HG03196 (cell line): ENCODE measurements around the gene SLC38A4.

Experiments
- ATAC-seq: cut with Tn5 transposase; IDR thresholded peaks from one replicate; pipeline ENCODE4 v1.9.1; 2021; ENCODE audit not compliant: unreplicated experiment

SLC38A4 gene

DNA sequence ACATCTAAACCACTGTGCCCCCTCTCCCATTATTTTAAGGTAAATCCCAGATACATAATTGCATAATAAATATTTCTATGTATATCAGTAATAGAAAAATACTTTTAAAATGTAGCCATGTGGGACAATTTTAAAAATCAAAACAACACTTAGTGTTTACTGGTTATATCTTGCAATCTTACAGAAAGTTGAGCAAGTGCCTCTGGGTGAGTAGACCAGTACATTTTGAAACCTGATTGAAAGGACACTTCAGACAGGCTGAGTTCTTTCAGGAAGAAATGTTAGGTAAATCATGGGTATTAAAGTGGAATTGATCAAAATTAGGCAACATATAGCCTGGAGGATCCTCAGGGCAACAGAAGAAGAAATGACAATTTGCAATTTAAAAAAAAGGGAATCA lies 7.2 kb downstream of the SLC38A4 start:
- ATAC-seq = no peak

DNA sequence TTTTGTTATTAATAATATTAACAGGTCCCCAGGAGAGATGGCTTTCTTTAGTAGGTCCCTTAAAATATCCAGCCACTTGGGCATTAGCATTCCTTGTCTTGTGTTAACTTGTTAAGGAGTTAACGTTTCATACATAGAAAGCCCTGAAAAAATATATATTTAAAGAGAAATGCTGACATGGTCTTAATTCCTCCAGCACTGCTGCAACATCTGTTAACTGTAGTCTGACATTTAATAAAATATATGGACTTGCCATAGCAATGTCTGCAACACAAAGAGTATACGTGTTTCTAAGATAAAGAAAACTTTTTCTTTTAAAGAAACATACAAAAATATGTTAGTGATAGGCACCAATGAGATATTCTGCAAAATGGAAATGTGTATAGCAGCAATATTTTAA lies 10.0 kb downstream of the SLC38A4 start:
- ATAC-seq = no peak

DNA sequence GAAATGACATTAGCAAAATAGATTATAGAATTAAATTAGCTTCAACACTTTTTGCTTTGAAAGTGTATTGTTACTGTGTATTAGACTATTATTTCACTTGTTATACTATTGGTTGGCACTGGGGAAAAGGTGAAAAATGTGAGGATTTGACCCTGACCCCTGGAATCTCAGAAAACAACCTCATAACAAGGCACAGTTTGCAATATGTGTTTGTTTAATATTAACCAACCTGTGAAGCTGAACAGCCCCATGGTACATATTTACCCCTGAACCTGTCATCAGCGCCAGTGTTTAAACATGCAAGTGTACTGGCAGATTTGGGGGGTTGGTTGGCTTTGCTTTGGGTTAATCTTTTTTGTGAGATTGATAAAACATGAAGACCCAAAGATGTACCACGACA lies 11.7 kb downstream of the SLC38A4 start:
- ATAC-seq = no peak

DNA sequence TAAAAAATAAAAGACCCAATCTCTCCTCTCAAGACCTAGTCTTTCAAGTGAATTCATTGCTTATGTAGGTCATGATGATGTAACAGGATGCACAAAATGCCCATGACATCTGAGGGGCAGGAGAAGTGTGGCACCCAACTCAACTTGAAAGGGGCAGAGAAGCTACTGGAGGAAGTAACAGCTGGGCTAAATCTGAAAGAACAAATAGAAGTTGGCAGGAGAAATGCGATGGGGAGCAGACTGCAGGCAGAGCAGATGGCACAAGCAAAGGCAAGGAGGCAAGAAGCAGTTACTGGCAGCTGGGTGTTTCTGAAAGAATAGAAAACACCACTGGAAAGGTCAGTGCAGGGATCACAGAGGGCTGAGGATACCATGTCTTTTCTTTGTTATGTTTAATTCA lies 14.6 kb downstream of the SLC38A4 start:
- ATAC-seq = no peak

DNA sequence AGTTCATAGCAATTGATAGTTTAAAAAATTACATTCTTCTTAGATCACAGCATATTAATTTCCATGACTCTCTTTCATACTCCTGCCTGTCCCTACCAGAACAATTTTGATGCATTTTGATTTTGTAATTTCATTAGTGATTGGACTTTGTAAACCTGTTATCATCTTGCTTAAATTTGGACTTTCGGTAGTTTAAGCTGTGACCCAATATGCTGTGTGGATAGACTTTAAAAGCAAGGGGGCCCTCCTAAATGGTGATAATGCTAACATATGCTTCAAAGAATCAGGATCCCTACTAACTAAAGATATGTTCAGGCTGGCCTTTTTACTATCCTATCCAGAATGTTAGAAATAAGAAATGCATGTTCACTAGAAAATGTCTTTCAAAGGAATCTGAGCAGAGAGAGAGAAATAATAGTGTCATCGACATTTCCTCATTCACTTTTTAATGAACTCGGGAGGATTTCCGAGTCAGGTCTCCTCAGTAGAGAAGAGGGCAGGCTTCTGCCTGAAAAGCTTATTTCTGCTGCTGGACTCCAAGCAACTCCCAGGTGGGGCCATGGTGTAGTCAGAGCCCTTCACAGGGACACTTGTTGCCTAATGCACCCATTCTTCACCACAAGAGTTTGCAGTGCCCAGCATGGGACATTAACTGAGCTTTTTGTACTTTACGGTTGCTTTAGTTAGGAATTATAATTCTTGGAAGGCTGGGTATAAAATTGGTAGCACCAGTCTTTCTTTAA lies 16.7 kb downstream of the SLC38A4 start:
- ATAC-seq = no peak

DNA sequence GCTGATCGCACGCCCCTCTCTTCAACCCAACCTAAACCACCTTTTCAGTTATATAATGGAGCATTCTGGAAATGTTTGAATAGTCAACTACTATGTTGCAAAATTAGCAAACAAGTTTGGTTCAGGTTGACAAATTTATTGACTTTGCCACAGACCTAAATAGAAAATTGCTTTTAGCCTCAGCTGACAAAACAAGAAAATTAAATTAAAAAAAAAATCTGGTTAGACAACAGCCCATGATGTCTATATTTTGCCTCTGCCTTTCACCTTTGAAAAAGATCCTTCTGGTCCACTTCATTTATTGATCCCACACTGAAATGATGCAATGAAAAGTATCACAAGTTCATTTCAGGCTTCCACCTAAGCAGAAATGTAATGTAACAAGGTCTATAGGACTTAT lies 17.5 kb downstream of the SLC38A4 start:
- ATAC-seq = no peak

DNA sequence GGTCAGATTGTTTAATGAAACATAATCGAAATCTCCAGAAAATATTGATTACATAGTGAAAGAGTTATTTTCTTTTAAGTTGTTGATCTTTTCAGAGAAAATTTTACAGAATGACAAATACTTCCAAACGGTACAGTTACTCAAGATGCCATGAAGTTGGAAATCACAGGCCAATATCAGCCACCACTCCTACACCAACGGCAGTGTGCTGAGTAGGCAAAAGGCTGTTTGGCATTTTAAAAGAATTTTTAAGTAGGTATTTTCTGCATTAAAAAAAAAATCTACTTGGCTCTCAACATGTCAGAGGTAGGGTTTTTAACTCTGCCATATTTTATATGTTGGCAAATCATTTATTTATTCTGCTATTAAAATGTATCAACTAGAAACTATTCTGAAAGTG lies 21.7 kb downstream of the SLC38A4 start:
- ATAC-seq = no peak

DNA sequence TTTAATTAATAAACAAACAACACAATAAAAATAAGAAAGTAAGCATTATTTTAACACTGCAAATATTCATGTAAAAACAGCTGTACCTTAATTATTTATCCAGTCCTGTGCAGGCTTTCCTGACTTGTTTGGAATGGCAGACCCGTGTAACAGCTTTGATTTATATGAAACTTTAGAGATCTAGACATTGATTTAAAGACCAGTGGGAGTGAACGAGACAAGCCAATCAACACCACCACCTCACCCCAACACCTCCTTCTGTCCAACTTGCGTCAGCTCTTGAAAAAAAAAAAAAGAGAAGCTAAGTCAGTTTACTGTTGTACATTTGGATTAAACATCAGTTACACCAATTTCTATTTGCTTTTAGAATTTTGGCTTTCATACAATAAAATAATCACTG lies 22.3 kb downstream of the SLC38A4 start:
- ATAC-seq = no peak

DNA sequence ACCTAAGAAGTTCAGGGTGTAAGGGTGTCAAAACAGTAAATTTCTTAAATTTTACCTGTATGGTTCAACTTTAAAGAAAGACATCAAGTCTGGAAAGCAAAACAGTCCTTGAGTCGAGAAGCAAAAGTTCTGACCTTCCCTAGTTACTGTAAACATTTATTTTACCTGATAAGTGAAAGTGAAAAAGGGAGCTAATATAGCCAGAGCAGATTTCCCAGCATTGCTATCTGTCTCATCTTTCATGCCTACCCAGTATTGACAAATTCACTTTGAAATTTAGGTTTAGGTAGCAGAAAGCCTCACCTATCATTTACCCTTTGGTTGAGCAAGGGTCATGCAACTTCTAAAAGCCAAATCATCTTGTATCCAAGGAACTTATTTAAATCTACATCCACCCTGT lies 24.5 kb downstream of the SLC38A4 start:
- no peak for ATAC-seq

DNA sequence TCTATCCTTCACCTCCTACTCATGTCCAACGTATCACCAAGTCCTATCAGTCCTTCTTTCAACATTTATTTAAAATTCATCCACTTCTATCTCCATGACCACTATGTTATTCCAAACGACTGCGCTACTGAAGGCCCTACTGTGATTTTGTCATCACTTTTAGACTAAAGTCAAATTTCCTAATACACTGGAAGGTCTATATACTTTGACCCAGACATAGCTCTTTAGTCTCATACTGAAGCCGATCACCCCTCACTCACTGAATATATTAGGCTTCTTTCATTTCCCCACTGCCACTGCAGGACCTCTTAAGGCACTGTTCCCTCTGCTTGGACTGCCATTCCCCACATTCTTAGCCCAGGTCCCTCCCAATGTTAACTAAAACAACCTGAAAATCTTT lies 25.6 kb downstream of the SLC38A4 start:
- ATAC-seq = no peak

DNA sequence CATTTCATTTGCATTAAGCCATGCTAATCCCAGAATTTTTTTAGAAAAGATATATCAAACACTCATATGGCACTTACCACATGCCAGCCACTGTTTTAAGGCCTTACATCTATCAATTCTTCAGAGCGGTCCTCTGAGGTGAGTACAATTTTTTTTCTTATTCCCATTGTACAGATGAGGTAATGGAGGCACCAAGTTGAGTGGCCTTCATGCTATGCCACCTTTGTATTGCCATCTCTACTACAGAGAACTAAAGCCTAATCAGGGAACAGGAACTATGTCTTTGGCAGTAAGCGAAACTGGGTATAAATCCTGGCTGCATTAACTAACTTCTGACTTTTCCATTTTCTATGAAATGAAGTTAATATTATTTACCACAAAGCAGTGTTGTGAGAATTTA lies 27.1 kb downstream of the SLC38A4 start:
- ATAC-seq = no peak

DNA sequence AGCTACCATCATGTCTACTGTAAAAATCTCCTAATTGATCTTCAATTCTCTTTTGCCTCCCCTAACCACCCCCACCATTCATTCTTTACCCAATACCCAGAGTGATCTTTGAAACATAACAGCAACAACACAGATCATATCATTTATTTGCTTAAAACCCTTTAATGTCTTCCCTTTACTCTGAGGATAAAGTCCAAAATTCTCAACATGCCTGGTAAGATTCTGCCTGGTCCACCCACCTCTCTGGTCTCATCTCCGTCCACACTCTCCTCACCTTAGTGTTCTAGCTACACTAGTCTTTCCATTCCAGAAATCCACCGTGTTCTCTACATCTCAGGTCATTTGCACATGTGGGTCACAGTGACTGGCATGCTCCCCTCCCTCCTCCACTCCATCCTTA lies 27.7 kb downstream of the SLC38A4 start:
- ATAC-seq = no peak

DNA sequence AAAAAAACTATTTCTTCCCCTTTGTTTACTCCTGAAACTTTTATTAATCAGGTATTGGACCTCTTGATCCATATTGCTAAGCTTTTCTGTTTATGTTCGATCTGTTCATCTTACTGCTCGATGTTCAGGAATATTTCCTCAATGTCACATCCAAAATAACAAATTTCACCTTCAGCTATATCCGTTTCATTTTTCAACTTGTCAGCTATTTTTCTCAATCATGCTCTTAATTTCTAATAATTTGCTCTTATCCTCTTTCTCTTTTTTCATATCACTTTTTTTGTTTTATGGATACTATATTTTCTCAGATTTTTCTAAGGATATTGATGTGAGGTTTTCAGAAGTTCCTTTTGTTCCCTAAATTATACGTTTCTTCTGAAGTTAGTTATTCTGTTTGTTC lies 29.8 kb downstream of the SLC38A4 start:
- no peak for ATAC-seq

DNA sequence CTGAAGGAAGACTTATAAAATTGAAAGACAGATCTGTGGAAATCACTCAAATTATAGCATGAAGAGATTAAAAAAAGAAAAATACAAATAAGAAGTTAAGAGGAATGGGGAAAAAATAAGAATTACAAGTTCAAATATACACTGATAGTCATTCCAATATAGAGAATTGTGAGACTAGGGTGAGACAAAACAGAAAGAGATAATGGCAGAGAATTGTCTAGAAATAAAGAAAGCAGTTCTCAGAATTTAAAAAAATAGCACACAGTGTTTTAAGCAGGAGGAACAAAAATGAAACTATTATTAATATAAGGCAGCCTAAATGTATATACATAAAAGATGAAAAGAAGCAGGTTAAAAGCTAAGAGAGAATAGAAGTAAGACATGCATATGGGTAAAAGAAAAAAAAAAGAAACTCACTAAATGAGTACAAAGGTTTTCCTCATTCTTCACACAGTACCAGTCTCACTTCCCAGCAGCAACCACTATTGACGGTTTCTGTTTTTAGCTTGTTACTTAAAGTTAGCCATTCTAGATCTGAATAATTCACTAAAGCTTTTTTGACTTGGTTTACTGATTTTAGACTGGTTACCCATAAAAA lies 31.1 kb downstream of the SLC38A4 start:
- ATAC-seq = peak; percentile 52

DNA sequence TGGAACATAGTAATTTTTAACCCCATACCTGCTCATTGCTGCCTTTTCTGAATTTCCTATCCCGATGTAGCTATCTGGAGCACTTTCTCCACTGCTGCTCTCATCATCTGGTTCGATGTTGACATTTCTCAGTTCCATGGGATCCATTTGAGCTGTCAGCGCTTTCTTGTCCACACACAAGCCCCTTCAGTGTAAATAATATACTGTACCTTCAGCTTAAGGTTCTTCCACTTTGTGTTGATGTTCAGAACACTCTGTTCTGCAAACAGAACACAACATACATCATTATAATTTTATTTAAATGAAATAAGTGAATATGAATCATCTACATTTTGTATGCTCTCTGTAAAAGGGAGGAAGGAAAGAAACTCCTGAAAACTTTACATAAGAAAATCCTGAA lies 32.9 kb downstream of the SLC38A4 start:
- ATAC-seq = no peak

DNA sequence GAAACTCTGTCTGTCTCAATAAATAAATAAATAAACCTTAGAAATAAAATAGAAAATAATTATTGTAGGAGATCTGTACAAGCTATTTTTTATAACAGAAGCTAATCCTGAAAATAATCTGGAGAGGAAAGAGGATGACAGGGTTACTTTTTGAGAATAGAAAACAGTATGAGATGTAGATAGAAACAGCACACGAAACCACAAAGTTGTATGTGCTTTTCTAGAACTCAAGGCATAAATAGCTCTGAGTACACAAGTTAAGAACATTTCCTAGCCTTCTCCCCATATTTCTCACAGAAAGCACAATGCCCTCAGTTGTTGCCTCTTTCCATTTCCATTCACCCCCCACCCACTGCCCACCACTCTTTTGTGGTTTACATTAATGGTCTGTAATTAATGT lies 35.7 kb downstream of the SLC38A4 start:
- no peak for ATAC-seq

DNA sequence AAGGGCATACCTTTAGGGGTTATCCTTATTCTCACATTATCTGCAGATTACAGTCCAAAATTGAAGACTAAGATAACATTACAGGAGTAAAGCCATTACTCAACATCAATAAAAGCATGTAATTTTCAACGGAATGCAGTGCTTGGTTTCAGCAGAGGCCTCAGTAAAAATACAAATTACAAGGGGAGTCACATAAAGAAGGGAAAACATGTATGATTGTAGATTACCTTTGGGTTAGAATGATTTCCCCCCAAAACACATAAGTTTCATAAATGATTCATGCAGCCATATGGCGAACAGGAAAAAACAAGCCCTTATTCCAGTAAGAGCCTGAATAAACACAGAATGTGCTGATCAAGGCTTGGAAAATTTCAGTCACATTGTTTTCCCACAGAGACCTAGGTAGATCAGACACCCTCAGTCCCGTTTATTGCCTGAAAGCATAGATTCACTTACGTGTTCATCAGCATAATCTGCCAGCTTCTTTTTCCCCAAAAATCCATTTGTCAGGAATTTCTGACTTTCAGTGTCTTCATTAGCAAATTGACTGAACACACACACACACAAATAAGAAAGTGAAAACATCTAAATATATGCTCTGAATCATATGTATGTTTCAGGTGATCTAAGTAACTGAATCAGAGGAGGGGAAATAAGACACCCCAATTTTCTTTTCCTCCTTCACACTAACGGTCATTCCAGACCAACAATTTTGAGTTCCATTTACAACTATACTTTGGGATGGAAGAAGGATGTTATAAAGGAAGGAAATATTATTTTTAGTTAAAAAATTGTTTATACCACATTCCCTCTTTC lies 37.5 kb downstream of the SLC38A4 start:
- no peak for ATAC-seq

DNA sequence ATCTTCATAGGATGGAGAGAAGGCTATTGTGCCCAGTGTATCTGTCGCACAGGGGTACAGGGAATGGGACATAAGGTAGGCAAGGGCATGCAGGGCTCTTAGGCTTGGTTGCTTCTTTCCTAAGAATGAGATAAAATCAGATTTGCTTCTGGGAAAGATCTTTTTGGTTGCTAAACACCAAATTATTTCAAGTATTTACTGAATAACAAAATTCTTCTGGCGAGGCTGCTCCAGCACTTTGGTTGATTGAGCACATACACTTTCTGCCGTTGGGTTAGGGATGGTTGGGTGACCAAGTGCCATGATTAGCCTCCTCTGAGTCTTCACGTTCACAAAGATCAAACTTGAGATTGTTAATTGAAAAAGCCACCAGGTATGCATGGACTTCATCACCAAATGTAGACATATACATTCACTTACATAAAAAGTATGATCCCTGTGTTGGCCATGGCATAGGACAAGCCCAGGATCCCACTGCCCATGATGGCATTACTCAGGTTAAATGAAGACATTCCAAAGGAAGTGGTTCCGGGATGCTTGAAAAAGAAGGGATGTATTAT lies 38.2 kb downstream of the SLC38A4 start:
- no peak for ATAC-seq

DNA sequence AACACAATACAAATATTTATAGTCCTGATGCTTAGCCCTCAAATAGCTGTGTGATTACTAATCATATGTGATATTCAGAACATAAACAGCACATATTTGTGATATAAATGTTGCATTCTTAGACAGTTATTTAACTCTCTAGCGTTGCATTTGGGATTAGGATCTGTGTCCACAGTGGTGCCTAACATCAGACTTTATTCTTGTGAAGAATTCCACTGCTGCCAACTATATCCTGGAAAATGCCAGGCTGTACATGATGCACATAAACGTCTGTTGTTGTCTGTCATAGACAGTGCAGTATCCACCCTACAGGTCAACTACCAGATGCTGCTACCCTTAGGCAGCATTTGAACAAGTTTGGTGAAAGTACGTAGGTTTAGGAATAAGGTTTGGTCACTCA lies 39.0 kb downstream of the SLC38A4 start:
- no peak for ATAC-seq

DNA sequence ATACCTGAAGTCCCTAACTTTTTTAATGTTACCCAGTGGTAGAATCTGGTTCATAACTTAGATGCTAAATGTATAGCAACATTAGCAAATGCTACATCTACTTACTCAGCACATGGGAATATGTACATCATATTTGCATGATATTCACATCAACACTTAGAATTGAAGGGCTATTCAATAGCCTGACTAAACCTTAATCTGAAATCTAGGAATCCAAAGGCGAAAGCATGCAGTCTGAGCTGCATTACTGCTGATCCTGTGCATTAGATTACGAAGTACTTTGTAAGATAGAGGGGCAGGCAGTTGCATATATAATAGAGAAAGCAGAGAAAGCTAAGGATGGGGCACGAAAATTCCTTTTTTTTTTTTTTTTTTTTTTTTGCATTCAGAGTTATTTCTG lies 40.4 kb downstream of the SLC38A4 start:
- no peak for ATAC-seq

DNA sequence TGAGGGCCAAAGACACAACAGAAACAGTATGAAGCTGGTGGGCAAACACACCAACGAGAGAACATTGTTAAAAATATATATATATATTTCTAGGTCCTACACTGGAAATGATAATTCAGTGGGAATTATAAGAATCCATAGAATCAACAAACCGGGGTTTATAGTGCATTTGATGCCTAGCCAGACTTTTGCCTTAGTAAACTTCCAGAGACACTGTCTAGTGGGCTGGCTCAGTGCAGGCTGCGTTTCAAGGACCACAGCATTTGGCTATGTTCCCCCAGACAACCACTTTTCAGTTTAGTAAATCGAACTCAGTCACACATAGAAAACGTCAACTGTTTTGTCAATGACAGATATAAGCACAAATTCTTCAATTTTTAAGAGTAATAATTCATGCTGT lies 41.9 kb downstream of the SLC38A4 start:
- ATAC-seq = no peak

DNA sequence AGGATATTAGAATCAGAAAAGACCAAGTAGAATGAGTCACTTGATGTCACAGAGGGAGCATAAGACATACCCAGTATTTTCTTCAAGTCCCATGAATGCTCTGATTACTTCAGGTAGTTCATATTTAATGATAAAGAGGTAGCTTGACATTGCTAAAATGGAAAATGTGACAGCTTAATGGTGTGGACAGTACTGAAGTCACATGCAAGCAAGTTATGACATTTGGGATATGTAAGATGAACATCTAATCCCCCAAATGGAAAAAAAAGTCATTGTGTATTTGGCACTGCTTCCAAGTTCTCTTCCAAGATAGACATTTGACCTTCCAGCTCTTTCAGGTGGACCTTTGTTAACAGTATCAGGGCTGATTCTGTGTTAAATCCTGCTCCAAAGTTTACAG lies 45.9 kb downstream of the SLC38A4 start:
- ATAC-seq = no peak
